NCI-H1092 (cell line): ENCODE measurements around the gene LGALS4.
"Not testable (repeated sequence)": the region's sequence is repeated elsewhere in the genome, so short reads cannot be mapped to it uniquely, and the experiment has no call there.

Experiments
- DNase-seq: peaks from one replicate; lab custom pipeline; 2025; lab: John Stamatoyannopoulos, UW

LGALS4 gene

DNA sequence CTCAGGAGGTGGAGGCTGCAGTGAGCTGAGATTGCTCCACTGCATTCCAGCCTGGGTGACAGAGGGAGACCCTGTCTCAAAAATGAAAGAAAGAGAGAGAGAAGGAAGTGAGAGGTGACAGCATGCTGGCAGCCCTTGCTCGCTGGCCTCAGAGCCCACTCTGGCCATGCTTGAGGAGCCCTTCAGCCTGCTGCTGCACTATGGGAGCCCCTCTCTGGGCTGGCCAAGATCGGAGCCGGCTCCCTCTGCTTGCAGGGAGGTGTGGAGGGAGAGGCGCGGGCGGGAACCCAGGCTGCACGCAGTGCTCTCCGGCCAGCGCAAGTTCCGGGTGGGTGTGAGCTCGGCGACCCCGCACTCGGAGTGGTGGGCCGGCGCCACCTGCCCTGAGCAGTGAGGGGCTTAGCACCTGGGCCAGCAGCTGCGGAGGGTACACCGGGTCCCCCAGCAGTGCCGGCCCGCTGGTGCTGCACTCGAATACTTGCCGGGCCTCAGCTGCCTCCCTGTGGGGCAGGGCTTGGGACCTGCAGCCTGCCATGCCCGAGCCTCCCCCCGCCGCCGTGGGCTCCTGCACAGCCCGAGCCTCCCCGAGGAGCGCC lies 8.6 kb upstream of the LGALS4 start:
- DNase-seq: not testable (repeated sequence)

DNA sequence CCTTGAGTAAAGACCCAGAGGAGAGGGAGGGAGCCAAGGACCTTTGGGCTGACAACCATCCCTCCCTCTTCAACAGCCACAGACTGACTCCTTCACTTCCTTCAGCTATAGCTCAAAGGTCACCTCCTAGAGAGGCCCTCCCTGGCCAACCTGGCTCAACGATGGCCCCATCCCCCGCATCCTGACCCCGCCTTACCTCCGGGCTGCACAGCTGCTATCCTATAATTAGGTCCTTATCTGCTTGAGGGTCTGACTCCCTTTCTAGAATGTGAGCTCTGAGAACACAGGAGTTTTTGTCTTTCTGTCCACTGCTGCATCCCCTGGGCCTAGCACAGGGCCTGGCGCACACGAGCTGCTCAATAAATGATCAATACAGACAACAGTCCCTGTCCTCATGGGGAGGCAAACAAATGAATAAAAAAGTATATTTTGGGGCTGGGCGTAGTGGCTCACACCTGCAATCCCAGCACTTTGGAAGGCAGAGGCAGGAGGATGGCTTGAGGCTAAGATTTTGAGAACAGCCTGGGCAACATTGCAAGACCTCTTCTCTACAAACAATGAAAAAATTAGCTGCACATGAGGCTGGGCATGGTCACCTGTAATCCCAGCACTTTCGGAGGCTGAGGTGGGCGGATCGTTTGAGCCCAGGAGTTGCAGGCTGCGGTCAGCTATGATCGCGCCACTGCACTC lies 6.6 kb upstream of the LGALS4 start:
- DNase-seq: no peak

- DNase-seq: no peak
These were observed 4.3 kb upstream of the LGALS4 start for GRCh38 chr19:38817081-38817480.

- DNase-seq: no peak
These were observed 3.5 kb upstream of the LGALS4 start for GRCh38 chr19:38816131-38816750.

GRCh38 chr19:38815059-38816001 lies 2.6 kb upstream of the LGALS4 start:
- DNase-seq: no peak

DNA sequence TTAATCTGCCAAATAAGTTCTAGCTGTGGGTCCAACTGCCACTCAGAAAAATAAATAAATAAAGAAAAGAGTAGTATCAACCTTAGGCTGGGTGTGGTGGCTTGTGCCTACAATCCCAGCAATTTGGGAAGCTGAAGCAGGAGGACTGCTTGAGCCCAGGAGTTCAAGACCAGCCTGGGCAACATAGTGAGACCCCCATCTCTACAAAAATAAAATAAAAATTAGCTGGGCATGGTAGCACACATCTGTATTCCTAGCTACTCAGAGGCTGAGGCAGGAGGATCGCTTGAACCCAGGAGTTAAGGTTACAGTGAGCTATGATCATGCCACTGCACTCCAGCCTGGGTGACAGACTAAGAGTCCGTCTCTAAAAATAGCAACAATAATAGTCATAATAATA lies 1.2 kb upstream of the LGALS4 start:
- not testable (repeated sequence) for DNase-seq

- no peak for DNase-seq
These were observed 578 bp upstream of the LGALS4 start for GRCh38 chr19:38813323-38813722.

DNA sequence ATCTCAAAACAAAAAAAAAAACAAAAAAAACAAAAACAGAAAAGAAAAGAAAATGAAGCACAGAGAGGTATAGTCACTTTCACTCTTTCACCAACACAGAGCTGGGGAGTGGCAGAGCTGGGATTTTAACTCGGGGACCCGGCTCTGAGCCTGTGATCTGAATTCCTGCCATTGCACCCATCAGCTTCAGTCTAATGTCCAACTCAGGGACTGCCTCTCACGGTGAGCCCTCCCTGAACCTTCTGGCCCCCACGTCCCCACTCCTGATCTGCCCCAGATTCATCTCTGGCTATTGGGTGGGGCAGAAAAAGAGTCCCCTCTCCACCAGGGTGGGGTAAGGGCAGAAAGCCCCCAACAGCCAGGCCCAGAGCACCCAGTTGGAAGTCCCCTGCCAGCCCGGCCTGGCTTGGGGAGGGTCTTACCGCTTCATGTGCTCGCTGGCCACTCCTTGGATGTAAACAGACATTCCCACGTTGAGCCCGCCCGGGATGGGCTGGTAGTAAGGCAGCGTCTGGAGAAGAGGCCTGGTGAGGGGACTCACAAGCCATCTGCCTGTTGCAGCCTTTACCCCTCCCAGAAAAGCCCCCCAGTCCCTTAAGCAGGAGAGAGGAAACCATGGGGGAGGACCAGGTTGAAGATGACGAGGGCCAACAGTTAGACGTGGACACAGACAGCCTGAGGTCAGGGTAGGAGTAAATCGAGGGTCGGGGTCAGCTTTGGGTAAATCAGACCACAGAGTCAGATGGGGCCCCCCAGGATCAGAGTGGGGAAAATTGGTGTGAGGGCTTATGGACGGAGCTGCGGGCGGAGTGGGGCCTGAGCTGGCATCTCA lies 520 bp downstream of the LGALS4 start:
- DNase-seq: no peak

DNA sequence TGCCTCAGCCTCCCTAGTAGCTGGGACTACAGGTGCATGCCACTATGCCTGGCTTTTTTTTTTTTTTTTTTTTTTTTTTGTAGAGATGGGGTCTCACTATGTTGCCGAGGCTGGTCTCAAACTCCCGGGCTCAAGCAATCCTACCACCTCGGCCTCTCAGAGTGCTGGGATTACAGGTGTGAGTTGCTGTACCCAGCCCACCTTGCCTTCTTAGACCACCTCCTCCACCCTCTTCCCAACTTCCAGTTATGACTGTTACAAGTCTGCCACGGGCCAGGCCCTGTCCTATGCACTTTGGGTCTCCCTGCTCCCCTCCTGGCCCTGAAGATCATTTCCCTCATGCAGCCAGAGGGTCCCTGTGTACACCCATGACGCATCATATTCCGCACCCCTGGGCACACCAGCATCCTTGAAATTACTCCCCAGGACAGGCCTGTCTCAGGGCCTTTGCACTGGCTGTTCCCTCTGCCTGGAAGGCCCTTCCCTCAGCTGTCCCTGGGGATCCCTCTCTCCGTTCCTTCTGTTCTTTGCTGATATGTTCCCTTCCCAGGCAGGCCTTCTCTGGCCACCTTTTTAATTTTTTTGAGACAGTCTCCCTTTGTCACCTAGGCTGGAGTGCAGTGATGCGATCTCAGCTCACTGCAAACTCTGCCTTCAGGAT lies 3.0 kb downstream of the LGALS4 start:
- no peak for DNase-seq

DNA sequence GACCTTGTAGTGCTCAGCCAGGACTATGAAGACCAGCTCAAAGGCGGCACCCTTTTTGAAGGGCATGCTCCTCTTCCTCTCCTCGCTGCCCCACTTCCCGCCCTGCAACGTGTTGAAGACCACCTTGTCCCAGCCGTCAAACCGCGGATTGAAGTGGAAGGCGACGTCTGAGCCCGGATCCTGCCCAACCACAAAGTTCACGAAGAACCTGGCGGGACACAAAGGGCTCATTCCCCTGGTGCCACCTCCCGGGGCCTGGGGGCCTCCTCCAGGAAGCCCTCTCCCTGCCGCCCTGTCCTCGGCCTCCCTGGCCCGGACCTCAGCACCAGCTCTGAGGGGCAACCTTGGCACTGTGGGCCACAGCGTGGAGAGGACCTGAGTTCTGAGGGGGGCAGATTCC lies 4.0 kb downstream of the LGALS4 start:
- no peak for DNase-seq

DNA sequence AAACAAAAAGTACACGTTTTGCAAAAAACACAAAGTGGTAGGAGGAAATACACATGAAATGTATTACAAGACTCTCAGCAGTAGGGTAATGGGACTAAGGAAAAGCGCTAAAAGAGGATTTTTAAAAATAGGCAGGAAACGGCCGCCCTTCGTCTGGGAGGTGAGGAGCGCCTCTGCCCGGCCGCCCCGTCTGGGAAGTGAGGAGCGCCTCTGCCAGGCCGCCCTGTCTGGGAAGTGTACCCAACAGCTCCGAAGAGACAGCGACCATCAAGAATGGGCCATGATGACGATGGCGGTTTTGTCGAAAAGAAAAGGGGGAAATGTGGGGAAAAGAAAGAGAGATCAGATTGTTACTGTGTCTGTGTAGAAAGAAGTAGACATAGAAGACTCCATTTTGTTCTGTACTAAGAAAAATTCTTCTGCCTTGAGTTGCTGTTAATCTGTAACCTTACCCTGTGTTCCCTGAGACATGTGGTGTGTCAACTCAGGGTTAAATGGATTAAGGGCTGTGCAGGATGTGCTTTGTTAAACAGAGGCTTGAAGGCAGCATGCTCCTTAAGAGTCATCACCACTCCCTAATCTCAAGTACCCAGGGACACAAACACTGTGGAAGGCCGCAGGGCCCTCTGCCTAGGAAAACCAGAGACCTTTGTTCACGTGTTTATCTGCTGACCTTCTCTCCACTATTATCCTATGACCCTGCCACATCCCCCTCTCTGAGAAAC lies 5.2 kb downstream of the LGALS4 start:
- DNase-seq: not testable (repeated sequence)

GRCh38 chr19:38806371-38806770 lies 6.4 kb downstream of the LGALS4 start:
- DNase-seq: no peak

- DNase-seq: no peak
These were observed 7.6 kb downstream of the LGALS4 start for GRCh38 chr19:38805180-38805579.

DNA sequence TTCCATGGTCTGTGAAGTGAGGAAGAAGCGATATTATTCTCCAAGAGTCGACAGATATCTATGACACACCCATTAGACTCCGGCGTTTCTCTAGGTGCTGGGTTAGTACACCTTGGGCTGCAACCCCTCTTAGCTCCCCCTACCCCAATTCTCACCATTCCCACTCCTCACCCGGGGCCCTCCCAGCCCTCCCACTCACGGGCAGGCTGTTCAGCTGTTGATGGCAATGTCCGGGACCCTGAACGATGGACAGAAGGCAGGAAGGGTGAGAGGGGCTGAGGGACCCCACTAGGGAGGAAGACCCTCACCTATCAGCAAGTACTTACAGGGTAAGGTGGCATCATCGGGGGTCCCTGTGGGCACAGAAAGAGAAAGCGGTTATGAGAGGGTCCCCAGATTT lies 9.2 kb downstream of the LGALS4 start:
- no peak for DNase-seq

- no peak for DNase-seq
These were observed 11.2 kb downstream of the LGALS4 start for GRCh38 chr19:38801359-38802095.

DNA sequence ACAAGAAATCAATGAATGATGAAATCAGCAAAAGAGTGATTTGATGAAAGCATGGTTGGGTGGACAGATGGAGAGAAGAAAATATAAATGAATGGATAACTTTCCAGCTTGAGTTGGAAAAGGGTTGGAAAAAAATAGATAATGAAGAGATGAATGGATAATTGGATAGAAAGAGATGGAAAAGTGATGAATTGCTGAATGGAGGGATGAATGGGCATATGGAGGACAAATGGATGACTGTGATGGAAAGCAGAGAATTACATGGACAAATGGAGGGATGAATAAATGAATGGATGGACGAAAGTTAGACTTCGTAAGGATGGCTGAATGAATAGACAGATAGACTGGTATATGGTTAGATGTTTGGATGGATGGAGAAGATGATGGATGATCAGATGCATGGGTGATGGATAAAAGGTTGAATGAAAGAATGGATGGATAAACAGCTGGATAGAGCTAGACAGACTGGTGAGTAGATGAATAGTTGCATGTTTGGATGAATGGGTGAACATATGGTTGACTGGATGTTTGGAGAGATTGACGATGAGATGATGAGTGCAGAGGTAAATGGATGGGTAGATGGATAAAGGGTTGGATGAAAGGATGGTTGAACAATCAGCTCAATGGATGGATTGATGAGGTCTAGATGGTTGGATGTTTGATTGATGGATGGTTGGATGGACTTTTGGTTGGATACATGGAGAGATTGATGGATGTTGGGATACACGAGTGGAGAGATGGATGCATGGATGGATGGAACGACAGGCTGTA lies 12.0 kb downstream of the LGALS4 start:
- DNase-seq: no peak

GRCh38 chr19:38799104-38799503 lies 13.6 kb downstream of the LGALS4 start:
- DNase-seq: no peak

- DNase-seq: not testable (repeated sequence)
These were observed 15.0 kb downstream of the LGALS4 start for GRCh38 chr19:38797781-38798180.

GRCh38 chr19:38796154-38796553 lies 16.6 kb downstream of the LGALS4 start:
- DNase-seq: no peak
